Loucy (cell line): ENCODE results near the gene TBX15.

Experiments
- H2AFZ ChIP-seq: fragments of 200-600 bp; sonication (generic); 2 replicates; pipeline ENCODE4 v1.6.0; 2016; ENCODE audit warnings: antibody characterized with exemption, mild to moderate bottlenecking, low read length, moderate library complexity
- H3F3A ChIP-seq: fragments of 200-600 bp; 2 replicates; pipeline ENCODE4 v1.6.0; 2016; ENCODE audit warnings: antibody characterized with exemption, low read depth, mild to moderate bottlenecking
- H3K27me3 ChIP-seq: fragments of 200-600 bp; sonication (generic); 2 replicates; pipeline ENCODE4 v1.6.1; 2014; ENCODE audit warnings: low read length, mild to moderate bottlenecking; ENCODE audit not compliant: insufficient read depth, poor library complexity, severe bottlenecking
- H3K36me3 ChIP-seq: fragments of 200-600 bp; sonication (generic); 2 replicates; pipeline ENCODE4 v1.6.1; 2016; ENCODE audit warnings: low read length; ENCODE audit not compliant: insufficient read depth
- H3K4me1 ChIP-seq: fragments of 200-600 bp; sonication (generic); 2 replicates; pipeline ENCODE4 v1.5.1; 2014; ENCODE audit warnings: low read length, mild to moderate bottlenecking; ENCODE audit not compliant: insufficient read depth, poor library complexity, severe bottlenecking
- H3K4me2 ChIP-seq: fragments of 200-600 bp; sonication (generic); 2 replicates; pipeline ENCODE4 v1.6.0; 2014; ENCODE audit warnings: antibody characterized with exemption, low read length, low read depth, mild to moderate bottlenecking; ENCODE audit not compliant: poor library complexity, severe bottlenecking
- H3K4me3 ChIP-seq: fragments of 200-600 bp; sonication (generic); 2 replicates; pipeline ENCODE4 v1.5.1; 2014; ENCODE audit warnings: low read length, mild to moderate bottlenecking, mixed read lengths; ENCODE audit not compliant: poor library complexity, severe bottlenecking
- H3K79me2 ChIP-seq: fragments of 200-600 bp; sonication (generic); 2 replicates; pipeline ENCODE4 v1.6.1; 2014; ENCODE audit warnings: low read length; ENCODE audit not compliant: insufficient read depth
- H3K9ac ChIP-seq: fragments of 200-600 bp; sonication (generic); 2 replicates; pipeline ENCODE4 v1.6.0; 2014; ENCODE audit warnings: mild to moderate bottlenecking, low read depth, low read length, moderate library complexity; ENCODE audit not compliant: poor library complexity, severe bottlenecking
- H3K9me2 ChIP-seq: fragments of 200-600 bp; sonication (generic); replicated peaks from 2 replicates; pipeline ENCODE4 v1.6.1; 2016; ENCODE audit warnings: low read depth, low read length, mixed read lengths
- H3K9me3 ChIP-seq: fragments of 200-600 bp; sonication (generic); 2 replicates; pipeline ENCODE4 v1.6.1; 2014; ENCODE audit warnings: mild to moderate bottlenecking, antibody characterized with exemption, low read length, low read depth; ENCODE audit not compliant: insufficient read depth
- H4K20me1 ChIP-seq: fragments of 200-600 bp; sonication (generic); 2 replicates; pipeline ENCODE4 v1.6.0; 2014; ENCODE audit warnings: antibody characterized with exemption, low read length, mild to moderate bottlenecking; ENCODE audit not compliant: insufficient read depth, poor library complexity, severe bottlenecking
- EZH2phosphoT487 ChIP-seq: fragments of 200-600 bp; IDR thresholded peaks from 2 replicates; pipeline ENCODE4 v1.6.1; 2018; ENCODE audit warnings: antibody characterized with exemption, mild to moderate bottlenecking, moderate library complexity, borderline replicate concordance
- TF ChIP-seq, protein P1 (sequence below): fragments of 200-600 bp; sonication (generic); conservative IDR thresholded peaks from 2 replicates; pipeline ENCODE4 v1.5.1; 2014; ENCODE audit warnings: mild to moderate bottlenecking, antibody characterized with exemption, low read length

Gene TBX15

DNA sequence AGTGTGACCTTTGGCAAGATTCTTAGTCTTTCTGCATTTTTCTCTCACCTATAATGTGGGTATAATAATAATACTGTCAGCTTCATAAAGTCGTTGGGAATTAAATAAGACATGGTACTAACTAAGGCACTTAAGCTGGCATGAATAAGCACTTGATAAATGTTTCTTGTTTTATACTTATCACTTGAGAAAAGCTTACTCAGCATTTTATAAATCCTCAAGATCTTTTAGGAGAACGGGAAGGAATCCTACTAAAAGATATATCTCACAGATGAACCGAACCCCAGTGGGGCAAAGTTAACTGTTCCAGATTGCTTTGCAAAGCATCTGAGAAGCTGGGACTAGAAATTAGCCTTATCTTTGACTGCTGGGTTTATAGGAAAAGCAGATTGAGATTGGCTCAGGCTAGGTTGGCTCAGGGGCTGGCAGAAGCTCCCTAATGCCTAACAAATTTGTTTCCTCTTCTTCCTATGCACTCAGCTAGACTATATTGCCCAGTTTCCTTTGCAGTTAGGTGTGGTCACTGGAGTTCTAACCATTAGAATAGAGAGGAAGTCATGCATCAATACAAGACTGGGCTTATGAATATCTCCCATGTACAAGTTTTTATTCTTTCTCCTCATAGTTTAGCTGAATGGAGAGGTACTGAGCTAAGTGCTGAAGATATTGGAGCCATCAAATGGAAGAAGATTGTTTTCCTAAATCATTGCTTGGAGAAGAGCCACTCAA lies 110.3 kb downstream of the TBX15 start:
- Histone ChIP-seq H3K79me2 (no peaks in the 10 kb centered on the region), H3K4me2 (no peak overlapping the region), H3K4me3 (no peak overlapping the region), H3K9me3 (no peaks in the 10 kb centered on the region), H3K4me1 (no peaks in the 10 kb centered on the region), H3F3A (no peaks in the 10 kb centered on the region), H3K9ac (no peak overlapping the region), H3K9me2 (no peaks in the 10 kb centered on the region), H2AFZ (no peak overlapping the region), H4K20me1 (no peaks in the 10 kb centered on the region), H3K36me3 (no peaks in the 10 kb centered on the region), H3K27me3 (no peaks in the 10 kb centered on the region)
- TF ChIP-seq, protein P1, sequence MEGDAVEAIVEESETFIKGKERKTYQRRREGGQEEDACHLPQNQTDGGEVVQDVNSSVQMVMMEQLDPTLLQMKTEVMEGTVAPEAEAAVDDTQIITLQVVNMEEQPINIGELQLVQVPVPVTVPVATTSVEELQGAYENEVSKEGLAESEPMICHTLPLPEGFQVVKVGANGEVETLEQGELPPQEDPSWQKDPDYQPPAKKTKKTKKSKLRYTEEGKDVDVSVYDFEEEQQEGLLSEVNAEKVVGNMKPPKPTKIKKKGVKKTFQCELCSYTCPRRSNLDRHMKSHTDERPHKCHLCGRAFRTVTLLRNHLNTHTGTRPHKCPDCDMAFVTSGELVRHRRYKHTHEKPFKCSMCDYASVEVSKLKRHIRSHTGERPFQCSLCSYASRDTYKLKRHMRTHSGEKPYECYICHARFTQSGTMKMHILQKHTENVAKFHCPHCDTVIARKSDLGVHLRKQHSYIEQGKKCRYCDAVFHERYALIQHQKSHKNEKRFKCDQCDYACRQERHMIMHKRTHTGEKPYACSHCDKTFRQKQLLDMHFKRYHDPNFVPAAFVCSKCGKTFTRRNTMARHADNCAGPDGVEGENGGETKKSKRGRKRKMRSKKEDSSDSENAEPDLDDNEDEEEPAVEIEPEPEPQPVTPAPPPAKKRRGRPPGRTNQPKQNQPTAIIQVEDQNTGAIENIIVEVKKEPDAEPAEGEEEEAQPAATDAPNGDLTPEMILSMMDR: no peak

DNA sequence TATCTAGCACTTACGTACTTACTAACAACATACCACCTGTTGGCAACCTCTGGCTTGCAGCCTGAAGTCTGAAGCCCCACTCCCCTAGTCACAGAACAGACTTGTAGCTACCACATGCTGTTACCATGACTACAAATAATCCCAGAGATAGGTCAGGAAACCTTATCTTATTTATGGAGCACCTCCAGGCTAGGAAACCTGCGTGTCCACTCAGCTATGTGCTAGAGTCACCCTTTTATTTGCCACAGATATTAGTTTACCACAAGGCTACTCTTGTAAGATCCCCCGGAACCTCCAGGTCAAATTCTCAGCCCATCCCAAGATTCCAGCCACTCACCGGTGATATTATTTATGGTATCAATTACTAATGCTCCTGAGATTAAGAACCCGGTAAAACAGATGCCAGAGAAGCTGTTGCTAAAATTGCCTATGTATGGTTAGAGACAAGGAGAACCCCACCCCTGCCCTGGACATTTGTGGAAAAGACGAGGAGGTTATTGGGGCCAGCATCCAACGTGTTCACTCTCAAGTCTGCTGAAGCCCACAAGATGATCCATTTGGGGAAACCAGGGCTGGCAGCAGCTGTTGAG lies 116.5 kb downstream of the TBX15 start:
- no peaks in the 10 kb centered on the region for H3K9me2 ChIP-seq
- no peaks in the 10 kb centered on the region for H3K79me2 ChIP-seq
- H3K4me1 ChIP-seq: no peaks in the 10 kb centered on the region
- TF ChIP-seq, protein P1: no peak
- TF ChIP-seq EZH2phosphoT487: no peak
- H4K20me1 ChIP-seq: no peaks in the 10 kb centered on the region
- H3K4me2 ChIP-seq: no peak overlapping the region
- H3F3A ChIP-seq: no peaks in the 10 kb centered on the region
- H3K4me3 ChIP-seq: no peak overlapping the region
- no peak overlapping the region for H2AFZ ChIP-seq
- no peaks in the 10 kb centered on the region for H3K36me3 ChIP-seq
- no peaks in the 10 kb centered on the region for H3K27me3 ChIP-seq
- H3K9me3 ChIP-seq: no peaks in the 10 kb centered on the region; the same call in 1 of the 2 replicates
- H3K9ac ChIP-seq: no peak overlapping the region

- TF ChIP-seq, protein P1: no peak
- no peak for TF ChIP-seq EZH2phosphoT487
- Histone ChIP-seq H3K36me3 (no peaks in the 10 kb centered on the region), H3K4me1 (no peaks in the 10 kb centered on the region)
Observed at GRCh38 chr1:118868387-118868786, 119.8 kb downstream of the TBX15 start.

More at GRCh38 chr1:118868387-118868786, 119.8 kb downstream of the TBX15 start:
- Histone ChIP-seq H3K4me2 (no peak overlapping the region), H3K9me3 (no peaks in the 10 kb centered on the region; the same call in 1 of the 2 replicates), H3K27me3 (no peaks in the 10 kb centered on the region), H3K79me2 (no peaks in the 10 kb centered on the region), H3F3A (no peaks in the 10 kb centered on the region), H2AFZ (no peak overlapping the region), H3K9me2 (no peaks in the 10 kb centered on the region), H3K9ac (no peak overlapping the region), H4K20me1 (no peaks in the 10 kb centered on the region), H3K4me3 (no peak overlapping the region)
